Activated naive CD4-positive, alpha-beta T cell treated with anti-CD3 and anti-CD28 coated beads, Interleukin-2, amount 10 ng/mL, durations not matched to agents 7 days and 5 days (primary cell): ENCODE measurements around the gene OR2V1.
"Not testable (repeated sequence)": the region's sequence is repeated elsewhere in the genome, so short reads cannot be mapped to it uniquely, and the experiment has no call there.

Experiments
- CTCF ChIA-PET: fragments of 350-600 bp; sonication (Branson Sonifier 250); formaldehyde crosslinking; loops from one replicate; lab custom pipeline; 2021; ENCODE audit warnings: antibody characterized with exemption; lab: Charles Lee
- DNase-seq: peaks from one replicate; pipeline ENCODE4 v3.0.0-alpha.2; 2020
- H3K27ac Mint-ChIP-seq: one replicate; pipeline ENCODE4 v1.8.0; 2021; ENCODE audit warnings: mild to moderate bottlenecking, moderate library complexity, mixed read lengths
- H3K27me3 Mint-ChIP-seq: one replicate; pipeline ENCODE4 v1.8.0; 2021; ENCODE audit warnings: mild to moderate bottlenecking, mixed read lengths
- H3K36me3 Mint-ChIP-seq: one replicate; pipeline ENCODE4 v1.8.0; 2021; ENCODE audit warnings: mixed read lengths
- H3K4me1 Mint-ChIP-seq: one replicate; pipeline ENCODE4 v1.8.0; 2021; ENCODE audit warnings: mixed read lengths
- H3K4me3 Mint-ChIP-seq: one replicate; pipeline ENCODE4 v1.8.0; 2021; ENCODE audit warnings: mild to moderate bottlenecking, moderate library complexity, mixed read lengths
- H3K9me3 Mint-ChIP-seq: one replicate; pipeline ENCODE4 v1.8.0; 2021; ENCODE audit warnings: mixed read lengths

OR2V1 gene

DNA sequence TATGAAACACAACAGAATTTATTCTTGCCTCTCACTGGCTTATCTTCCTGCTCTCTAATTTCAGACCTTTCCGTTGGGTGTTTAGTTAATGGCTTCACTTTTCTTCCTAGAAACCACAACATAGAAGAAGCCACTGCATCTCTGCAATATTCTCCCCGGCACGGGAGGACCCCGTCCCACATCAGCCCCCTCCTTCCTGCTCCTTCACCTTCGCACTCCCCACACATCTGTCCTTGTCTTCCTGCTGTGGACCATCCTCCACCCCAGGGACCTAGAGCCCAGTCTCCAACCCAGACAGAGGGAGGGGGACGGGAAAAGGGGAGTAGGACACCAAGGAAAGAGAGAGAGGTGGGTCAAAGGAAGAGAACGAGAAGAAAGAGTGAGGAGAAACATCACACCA lies 1.4 kb downstream of the OR2V1 start:
- Mint-ChIP-seq H3K36me3 (no peaks in the 10 kb centered on the region), H3K27me3 (peaks cover 48% of the 10 kb centered on the region), H3K27ac (no peak overlapping the region), H3K4me3 (no peak overlapping the region), H3K4me1 (no peaks in the 10 kb centered on the region), H3K9me3 (no peaks in the 10 kb centered on the region)
- CTCF ChIA-PET = no interaction called here
- no peak for DNase-seq

- H3K36me3 Mint-ChIP-seq = no peaks in the 10 kb centered on the region
- H3K4me3 Mint-ChIP-seq = no peak overlapping the region
- H3K27ac Mint-ChIP-seq = no peak overlapping the region
- peaks cover 39% of the 10 kb centered on the region for H3K27me3 Mint-ChIP-seq
- CTCF ChIA-PET = no interaction called here
- no peaks in the 10 kb centered on the region for H3K9me3 Mint-ChIP-seq
- H3K4me1 Mint-ChIP-seq = no peaks in the 10 kb centered on the region
- DNase-seq = no peak
Measured at GRCh38 chr5:181127907-181128626, 2.9 kb downstream of the OR2V1 start.

DNA sequence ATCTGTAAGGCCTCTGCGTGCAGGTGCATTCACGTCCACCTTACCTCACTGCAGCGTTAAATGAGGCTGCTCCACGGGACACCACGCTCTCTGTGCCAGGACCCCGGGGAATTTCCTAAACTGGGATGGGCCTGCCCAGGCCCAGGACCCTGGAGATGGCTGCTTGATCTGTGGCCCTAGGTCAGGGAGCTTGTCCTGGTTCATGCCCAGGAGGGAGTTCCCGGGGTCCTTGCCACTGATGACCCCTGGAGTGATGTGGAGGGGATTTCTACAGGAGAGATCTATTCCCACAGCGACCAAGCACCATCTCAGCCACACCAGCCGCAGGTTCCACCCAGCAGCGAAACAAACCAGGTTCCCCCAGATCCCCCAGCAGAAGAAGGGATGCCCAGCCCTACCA lies 3.5 kb downstream of the OR2V1 start:
- H3K36me3 Mint-ChIP-seq = no peaks in the 10 kb centered on the region
- no peak for DNase-seq
- H3K9me3 Mint-ChIP-seq = no peaks in the 10 kb centered on the region
- CTCF ChIA-PET = no interaction called here
- no peaks in the 10 kb centered on the region for H3K4me1 Mint-ChIP-seq
- no peak overlapping the region for H3K27ac Mint-ChIP-seq
- H3K27me3 Mint-ChIP-seq = peaks cover 38% of the 10 kb centered on the region
- H3K4me3 Mint-ChIP-seq = no peak overlapping the region

DNA sequence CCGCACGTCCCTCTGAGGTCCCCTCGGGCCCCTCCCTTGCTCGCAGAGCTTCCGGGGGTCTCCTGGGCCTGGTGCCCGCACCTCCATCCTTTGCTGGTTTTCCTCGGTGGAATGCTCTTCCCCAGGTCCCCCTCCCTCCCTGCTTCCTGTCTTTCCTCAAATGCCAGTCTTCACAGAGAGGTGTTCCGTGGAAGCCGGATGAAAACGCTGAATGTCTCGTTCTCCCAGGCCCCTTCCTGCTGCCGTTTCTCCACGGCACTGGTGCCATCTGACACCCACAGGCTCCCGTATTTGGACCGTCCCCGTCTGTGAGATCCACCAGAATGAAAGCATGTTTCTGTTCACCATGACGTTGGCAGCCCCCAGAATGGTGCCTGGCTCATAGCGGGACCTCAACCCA lies 4.1 kb downstream of the OR2V1 start:
- H3K4me3 Mint-ChIP-seq = no peak overlapping the region
- CTCF ChIA-PET = no interaction called here
- H3K4me1 Mint-ChIP-seq = no peaks in the 10 kb centered on the region
- DNase-seq = no peak
- H3K9me3 Mint-ChIP-seq = no peaks in the 10 kb centered on the region
- H3K27me3 Mint-ChIP-seq = peaks cover 44% of the 10 kb centered on the region
- no peaks in the 10 kb centered on the region for H3K36me3 Mint-ChIP-seq
- H3K27ac Mint-ChIP-seq = no peak overlapping the region

- H3K27me3 Mint-ChIP-seq = peaks cover 42% of the 10 kb centered on the region
- H3K27ac Mint-ChIP-seq = no peak overlapping the region
- no peak overlapping the region for H3K4me3 Mint-ChIP-seq
- DNase-seq = no peak
- CTCF ChIA-PET = no interaction called here
- H3K4me1 Mint-ChIP-seq = no peaks in the 10 kb centered on the region
- no peaks in the 10 kb centered on the region for H3K36me3 Mint-ChIP-seq
- H3K9me3 Mint-ChIP-seq = no peaks in the 10 kb centered on the region
Measured at GRCh38 chr5:181124526-181124925, 6.4 kb downstream of the OR2V1 start.

GRCh38 chr5:181121675-181122561 lies 9.1 kb downstream of the OR2V1 start:
- no peaks in the 10 kb centered on the region for H3K4me1 Mint-ChIP-seq
- H3K27me3 Mint-ChIP-seq = peaks cover 47% of the 10 kb centered on the region
- no peak overlapping the region for H3K4me3 Mint-ChIP-seq
- H3K36me3 Mint-ChIP-seq = no peaks in the 10 kb centered on the region
- no peak overlapping the region for H3K27ac Mint-ChIP-seq
- DNase-seq = no peak
- CTCF ChIA-PET = no interaction called here
- no peaks in the 10 kb centered on the region for H3K9me3 Mint-ChIP-seq

- Mint-ChIP-seq H3K4me1 (no peaks in the 10 kb centered on the region), H3K27me3 (peaks cover 52% of the 10 kb centered on the region), H3K27ac (no peak overlapping the region), H3K36me3 (no peaks in the 10 kb centered on the region), H3K4me3 (no peak overlapping the region), H3K9me3 (no peaks in the 10 kb centered on the region)
- CTCF ChIA-PET = no interaction called here
- DNase-seq = no peak
Measured at GRCh38 chr5:181120761-181121160, 10.2 kb downstream of the OR2V1 start.

GRCh38 chr5:181120306-181120705 lies 10.7 kb downstream of the OR2V1 start:
- Mint-ChIP-seq H3K36me3 (no peaks in the 10 kb centered on the region), H3K27ac (no peak overlapping the region)

GRCh38 chr5:181119105-181119504 lies 11.9 kb downstream of the OR2V1 start:
- H3K4me3 Mint-ChIP-seq = no peak overlapping the region
- DNase-seq = no peak
- CTCF ChIA-PET = no interaction called here
- H3K27ac Mint-ChIP-seq = no peak overlapping the region
- no peaks in the 10 kb centered on the region for H3K9me3 Mint-ChIP-seq
- peaks cover 64% of the 10 kb centered on the region for H3K27me3 Mint-ChIP-seq
- H3K4me1 Mint-ChIP-seq = peaks cover 5% of the 10 kb centered on the region
- H3K36me3 Mint-ChIP-seq = no peaks in the 10 kb centered on the region

More at GRCh38 chr5:181120306-181120705, 10.7 kb downstream of the OR2V1 start:
- Mint-ChIP-seq H3K9me3 (no peaks in the 10 kb centered on the region), H3K4me3 (no peak overlapping the region), H3K4me1 (peaks cover under 1% of the 10 kb centered on the region), H3K27me3 (peaks cover 56% of the 10 kb centered on the region)
- CTCF ChIA-PET = no interaction called here
- no peak for DNase-seq

GRCh38 chr5:181118369-181118768 lies 12.6 kb downstream of the OR2V1 start:
- H3K36me3 Mint-ChIP-seq = no peaks in the 10 kb centered on the region
- CTCF ChIA-PET = no interaction called here
- peaks cover 69% of the 10 kb centered on the region for H3K27me3 Mint-ChIP-seq

DNA sequence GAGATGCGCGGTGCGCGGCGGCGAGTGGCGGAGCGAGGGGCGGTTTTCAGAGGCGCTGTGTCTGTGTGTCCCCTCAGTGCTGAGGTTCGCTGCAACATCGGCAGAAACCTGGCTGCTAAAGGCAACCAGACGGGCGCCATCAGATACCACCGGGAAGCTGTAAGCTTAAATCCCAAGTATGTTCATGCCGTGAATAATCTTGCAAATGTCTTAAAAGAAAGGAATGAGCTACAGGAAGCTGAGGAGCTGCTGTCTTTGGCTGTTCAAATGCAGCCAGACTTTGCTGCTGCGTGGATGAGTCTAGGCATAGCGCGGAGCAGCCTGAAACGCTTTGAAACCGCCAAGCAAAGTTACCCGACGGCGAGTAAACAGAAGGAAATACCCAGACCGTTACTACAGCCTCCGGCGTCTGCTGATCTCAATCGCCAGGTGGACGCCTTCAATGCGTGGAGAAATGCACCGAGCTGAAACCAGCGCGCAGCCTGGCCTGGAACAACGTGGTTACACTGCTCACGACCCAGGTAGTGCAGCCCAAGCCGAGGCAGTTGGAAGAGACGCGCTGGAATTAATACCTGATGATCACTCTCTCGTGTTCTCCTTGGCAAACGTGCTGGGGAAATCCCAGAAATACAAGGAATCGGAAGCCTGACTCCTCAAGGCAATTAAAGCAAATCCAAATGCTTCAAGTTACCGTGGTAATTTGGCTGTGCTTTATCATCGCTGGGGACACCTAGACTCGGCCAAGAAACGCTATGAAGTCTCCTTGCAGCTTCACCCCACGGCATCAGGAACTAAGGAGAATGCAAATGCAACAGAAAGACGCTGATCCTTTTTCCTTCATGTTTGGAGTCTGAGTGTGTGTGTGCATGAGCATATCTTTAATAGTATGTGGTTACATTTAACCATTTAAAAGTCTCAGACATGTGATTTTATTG lies 15.9 kb downstream of the OR2V1 start:
- DNase-seq = no peak
- Mint-ChIP-seq H3K27me3 (peaks cover 62% of the 10 kb centered on the region), H3K27ac (no peak overlapping the region), H3K36me3 (no peaks in the 10 kb centered on the region), H3K4me1 (peaks cover 5% of the 10 kb centered on the region), H3K4me3 (no peak overlapping the region), H3K9me3 (no peaks in the 10 kb centered on the region)
- CTCF ChIA-PET = no interaction called here

More at GRCh38 chr5:181118369-181118768, 12.6 kb downstream of the OR2V1 start:
- Mint-ChIP-seq H3K9me3 (no peaks in the 10 kb centered on the region), H3K27ac (no peak overlapping the region), H3K4me3 (no peak overlapping the region), H3K4me1 (peaks cover 5% of the 10 kb centered on the region)
- no peak for DNase-seq

- no peak overlapping the region for H3K27ac Mint-ChIP-seq
- H3K4me3 Mint-ChIP-seq = no peak overlapping the region
- H3K9me3 Mint-ChIP-seq = no peaks in the 10 kb centered on the region
- CTCF ChIA-PET = no interaction called here
- no peak for DNase-seq
- H3K4me1 Mint-ChIP-seq = peaks cover 5% of the 10 kb centered on the region
- no peaks in the 10 kb centered on the region for H3K36me3 Mint-ChIP-seq
- peaks cover 67% of the 10 kb centered on the region for H3K27me3 Mint-ChIP-seq
Measured at GRCh38 chr5:181114284-181114843, 16.6 kb downstream of the OR2V1 start.

GRCh38 chr5:181113572-181113971 lies 17.4 kb downstream of the OR2V1 start:
- peaks cover 68% of the 10 kb centered on the region for H3K27me3 Mint-ChIP-seq
- H3K4me3 Mint-ChIP-seq, H3K27ac Mint-ChIP-seq, DNase-seq, H3K9me3 Mint-ChIP-seq, H3K4me1 Mint-ChIP-seq, H3K36me3 Mint-ChIP-seq, CTCF ChIA-PET: not testable (repeated sequence)

DNA sequence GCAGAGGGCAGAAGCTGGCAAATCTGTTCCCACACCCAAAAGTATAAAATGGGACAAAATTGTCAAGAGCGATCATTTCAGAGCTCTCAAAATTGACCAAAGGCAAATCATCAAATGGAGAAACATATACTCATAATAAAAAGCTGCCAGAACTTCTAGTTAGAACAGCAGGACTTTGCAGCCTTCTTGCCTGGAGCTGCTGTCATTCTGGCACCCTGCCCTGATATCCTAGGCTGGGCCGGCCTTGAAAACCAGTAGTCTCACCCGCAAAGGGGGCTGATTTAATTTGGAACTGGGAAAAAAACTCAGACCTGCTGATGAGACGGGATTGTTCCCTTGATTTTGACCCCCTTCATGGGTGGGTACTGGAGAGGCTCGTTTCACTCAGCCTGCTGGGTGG lies 18.5 kb downstream of the OR2V1 start:
- CTCF ChIA-PET = no interaction called here
- H3K9me3 Mint-ChIP-seq = no peaks in the 10 kb centered on the region
- peaks cover 65% of the 10 kb centered on the region for H3K27me3 Mint-ChIP-seq

More for the DNA sequence above, 18.5 kb downstream of the OR2V1 start:
- Mint-ChIP-seq H3K27ac (no peak overlapping the region), H3K4me3 (no peak overlapping the region), H3K36me3 (no peaks in the 10 kb centered on the region), H3K4me1 (peaks cover 5% of the 10 kb centered on the region)
- DNase-seq = no peak
